GM18499 (cell line): ENCODE measurements around the gene NDUFAF3.
A peak's percentile ranks its signal among the peaks of the same experiment; 100 is the strongest.

ENCODE experiments used
- ATAC-seq: cut with Tn5 transposase; IDR thresholded peaks from one replicate; pipeline ENCODE4 v1.9.1; 2021; ENCODE audit warnings: moderate number of reproducible peaks; ENCODE audit not compliant: insufficient read depth, unreplicated experiment

NDUFAF3 gene

DNA sequence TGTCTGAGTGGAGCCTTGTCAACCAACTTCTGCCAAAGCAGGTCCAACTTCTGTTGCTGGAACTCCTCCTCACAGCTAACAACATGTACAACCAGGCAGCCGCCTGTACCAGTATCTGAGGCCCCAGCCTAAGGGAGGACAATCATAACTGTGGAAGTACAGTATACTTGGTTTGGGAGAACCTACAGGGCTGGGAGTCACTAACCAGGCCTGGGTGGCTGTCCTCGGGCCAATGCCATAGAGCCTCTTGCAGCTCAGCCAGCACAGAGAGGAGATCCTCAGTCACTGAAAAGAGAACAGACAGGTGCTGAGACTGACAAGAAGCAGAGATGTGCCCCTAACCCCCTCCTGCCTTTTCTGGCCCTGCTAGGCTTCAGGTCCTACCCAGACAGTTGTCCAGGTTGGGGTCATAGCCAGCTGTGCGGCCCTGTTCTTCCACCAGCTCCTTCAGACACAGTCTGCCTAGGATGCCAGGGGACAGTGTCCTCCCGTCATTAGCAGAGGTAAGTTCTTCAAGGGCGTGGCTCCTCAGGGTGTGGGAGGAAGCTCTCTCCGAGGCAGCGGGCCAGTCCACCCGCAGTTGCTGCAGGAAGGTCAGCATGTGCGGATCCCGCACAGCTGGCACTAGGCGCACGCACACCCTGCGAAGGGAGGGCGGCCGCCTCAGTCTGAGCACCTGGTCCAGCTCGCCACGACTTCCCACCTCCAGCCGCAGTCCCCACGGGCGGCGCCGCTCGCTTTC, 4.5 kb upstream of the NDUFAF3 start:
- no peak for ATAC-seq

DNA sequence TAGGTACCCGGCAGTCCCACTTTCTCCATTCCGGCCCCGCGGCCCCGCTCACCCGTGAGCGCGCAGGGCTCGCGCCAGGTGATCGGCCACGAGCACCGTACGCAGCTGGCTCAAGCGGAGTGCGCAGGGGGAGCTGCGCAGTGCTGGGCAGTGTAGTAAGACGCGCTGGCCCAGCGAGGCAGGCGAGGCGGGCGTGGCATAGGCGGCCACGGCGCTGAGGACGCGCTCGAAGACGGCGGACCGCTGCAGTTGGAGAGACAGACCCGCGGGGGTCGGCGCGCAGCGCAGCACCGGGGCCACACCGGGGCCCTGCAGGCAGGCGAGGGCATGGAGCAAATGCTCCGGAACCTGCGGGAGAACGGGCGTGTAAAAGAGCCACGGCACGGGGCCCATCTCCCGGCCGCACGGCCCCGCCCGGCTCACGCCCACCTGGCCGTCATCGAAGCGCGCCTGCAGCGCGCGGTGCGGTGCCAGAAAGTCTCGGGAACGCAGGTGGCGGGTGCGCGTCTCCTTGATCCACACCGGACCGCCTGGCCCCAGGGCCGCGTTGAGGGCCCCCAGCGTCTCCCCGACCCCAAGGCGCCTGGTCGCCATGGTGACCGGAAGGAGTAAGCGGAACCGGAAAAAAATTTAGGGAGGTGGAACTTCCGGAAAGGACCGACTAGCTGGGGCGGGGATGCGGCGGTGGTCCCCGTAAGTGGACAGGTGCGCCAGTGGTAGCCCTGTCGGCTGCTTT, 3.8 kb upstream of the NDUFAF3 start, which contains the start of gene DALRD3:
DALRD3 (minus strand) TSS at position 610 of the 736 bp plus-strand sequence; CDS start at position 594, 16 bp downstream.
- no peak for ATAC-seq

DNA sequence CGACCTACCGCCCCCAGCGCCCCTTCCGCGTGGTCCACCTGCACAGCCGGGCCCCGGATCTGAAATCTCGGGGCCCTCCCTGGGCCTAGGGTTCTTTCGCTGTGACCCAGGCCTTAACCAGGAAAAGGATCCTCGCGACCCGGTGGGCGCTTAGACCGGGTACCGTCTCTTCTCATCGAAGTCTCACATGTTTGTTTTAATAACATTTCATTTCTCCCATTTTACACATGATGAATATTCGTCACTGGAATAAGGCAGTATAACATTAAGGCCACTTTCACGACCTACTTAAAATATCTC, 3.3 kb upstream of the NDUFAF3 start:
- no peak for ATAC-seq

DNA sequence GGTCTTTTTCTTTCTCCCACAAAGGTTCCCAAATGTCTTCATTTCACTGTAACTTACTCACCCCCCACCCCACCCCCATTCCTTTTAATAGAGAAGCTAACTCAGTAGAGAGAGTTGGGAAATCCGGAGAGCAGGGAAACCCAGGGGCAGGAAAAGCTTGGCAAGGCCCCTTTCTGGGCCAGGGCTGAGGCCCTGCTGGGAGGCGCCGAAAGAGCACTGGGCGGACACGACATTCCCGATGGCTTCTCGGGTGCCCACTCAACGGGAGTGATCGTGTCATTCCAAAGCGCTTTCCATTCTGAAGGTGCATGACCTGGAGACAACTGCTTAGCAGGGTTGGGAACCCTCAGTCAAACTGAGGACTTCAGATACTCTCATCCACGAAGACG, 2.0 kb upstream of the NDUFAF3 start:
- ATAC-seq = no peak

DNA sequence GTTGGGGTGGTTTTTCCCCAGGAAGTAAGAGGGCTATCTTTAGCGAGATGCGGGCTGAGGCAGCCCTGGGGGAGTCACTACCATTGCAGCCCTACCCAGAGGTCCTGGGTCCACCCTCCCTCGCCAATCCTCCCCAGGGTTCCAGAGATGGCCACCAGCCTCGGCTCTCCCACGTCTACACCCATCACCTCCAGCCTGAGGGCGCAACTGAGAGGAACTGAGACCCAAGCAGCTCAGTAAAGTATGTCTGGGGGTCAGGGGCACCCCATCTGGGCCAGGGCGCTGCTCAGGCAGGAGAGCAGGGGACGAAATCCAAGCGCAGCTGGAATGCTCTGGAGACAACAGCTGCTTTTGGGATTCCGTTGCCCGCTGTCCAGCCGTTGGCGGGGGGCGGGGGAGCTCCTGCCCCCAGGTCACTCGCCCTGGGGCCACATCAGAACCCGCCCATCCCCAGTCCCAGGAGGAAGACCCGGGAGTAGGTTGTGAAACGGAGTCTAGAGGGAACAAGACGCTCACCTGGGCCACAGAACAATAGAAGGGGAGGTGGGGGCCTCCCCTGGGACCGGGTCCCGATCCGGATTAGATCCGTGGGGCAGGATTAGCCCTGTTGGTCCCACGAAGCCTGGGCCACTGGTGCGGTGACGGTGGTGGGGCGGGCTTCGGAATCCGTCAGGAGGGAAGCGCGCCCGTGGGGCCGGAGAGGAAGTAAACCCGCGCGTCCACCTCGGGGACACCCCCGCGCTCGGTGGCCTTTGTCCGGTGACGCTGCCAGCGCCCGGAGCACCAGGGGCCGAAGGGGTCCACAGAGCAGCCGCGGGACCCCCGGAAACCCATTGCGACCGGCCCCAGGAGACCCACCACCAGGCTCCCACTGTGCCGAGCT, 1.4 kb upstream of the NDUFAF3 start:
- ATAC-seq = no peak

DNA sequence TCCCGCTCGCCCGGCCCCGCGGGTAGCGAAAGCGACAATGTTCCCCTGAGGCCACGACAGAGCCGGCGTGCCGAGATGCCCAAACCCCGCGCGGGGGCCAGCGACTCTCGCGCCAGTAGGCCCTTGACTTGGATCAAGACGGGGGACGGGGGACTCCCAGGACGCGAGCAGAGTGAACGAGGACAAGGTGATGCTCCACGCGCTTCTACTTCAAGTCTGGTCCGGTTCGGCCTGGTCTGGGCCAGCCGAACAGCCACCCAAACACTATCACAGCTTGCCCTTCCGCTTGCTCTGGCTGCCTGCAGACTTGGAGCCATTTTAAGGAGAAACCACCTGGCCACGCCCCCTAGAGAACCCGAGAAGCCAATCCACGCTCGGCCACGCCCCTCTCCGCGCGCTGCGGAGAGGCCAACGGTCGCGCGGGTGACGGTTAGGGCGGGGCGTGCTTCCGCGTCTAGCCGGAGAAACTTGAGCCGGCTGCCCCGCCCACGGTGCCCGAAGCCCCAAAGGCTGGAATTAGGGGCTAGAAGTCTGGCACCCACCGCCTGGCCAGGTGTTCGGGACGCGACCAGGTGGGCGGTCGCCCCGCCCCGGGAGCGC, 608 bp upstream of the NDUFAF3 start:
- peak; percentile 22 for ATAC-seq

DNA sequence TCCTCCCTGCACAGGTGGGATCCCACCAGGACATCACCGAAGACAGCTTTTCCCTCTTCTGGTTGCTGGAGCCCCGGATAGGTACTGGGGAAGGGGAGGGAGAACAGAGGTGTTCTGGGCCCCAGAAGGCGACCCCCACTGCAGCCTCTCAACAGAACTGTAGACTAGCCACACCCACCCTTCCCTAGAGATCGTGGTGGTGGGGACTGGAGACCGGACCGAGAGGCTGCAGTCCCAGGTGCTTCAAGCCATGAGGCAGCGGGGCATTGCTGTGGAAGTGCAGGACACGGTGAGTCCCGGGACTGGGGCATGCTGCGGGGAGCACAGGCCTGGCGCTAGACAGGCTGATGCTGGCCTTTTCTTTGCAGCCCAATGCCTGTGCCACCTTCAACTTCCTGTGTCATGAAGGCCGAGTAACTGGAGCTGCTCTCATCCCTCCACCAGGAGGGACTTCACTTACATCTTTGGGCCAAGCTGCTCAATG, 809 bp downstream of the NDUFAF3 start:
- no peak for ATAC-seq

DNA sequence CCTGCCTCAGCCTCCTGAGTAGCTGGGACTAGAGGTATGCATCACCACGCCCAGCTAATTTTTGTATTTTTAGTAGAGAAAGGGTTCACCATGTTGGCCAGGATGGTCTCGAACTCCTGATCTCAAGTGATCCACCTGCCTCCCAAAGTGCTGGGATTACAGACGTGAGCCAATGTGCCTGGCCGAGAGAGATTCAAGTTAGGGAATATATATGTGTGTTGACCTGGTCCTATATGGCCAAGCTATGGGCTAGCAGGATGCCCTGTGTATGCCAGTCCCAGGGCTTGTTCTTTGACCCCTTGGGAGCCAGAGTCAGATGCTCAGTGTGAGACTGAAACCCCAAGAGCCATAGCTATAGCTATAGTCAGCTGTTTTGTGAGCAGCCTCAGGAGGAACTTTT, 1.9 kb downstream of the NDUFAF3 start:
- no peak for ATAC-seq

DNA sequence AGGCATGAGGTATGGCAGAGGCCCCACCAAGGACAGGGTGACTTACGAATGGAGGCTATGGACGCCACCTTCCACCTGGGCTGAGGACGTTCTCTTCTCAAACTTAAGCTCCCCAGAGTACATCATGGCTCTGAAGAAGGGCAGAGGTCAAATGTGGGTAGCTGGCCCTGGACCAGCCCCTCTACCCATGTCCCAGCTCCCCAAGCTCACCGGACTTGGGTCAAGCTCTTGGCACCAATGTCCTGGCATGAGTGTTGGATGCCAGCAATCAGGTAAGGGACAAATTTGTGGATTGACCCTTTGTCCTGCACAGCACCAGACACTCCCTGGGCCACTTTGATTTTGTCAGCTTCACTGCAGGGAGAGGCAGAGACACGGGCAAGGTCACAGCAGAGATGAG, 2.5 kb downstream of the NDUFAF3 start:
- no peak for ATAC-seq

DNA sequence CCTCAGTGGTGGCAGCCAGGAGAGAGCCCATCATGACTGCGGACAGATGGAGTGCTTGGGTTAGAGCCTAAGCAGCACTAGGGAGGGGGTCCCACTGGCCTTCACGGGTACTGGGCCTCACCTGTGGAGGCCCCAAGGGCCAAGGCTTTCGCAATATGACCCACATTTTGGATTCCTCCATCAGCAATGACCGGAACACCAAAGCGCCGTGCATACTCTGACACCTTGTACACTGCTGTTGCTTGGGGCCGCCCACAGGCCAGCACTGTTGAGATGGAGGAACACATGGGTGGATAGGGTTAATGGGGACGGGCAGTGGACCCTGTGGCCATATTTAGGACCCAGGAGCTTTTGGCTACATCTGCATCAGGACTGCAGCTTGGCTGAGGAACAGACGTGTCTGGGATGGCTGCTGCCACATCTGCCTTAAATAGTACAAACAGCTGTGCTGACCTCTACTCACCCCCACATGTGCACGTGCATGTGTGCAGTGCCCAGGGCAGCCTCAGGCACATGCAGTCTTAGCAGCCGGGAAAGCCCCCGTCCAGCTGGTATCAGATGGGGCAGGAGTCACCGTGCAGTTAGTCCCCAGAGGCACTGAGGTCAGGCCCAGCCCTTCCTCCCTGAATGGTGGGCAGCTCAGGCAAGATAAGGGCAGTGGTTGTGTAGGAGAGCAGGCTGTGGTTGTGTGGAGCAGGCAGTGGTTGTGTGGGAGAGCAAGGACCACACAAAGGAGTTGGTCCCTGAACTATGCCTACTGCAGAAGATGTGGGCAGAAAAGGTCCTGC, 3.3 kb downstream of the NDUFAF3 start:
- ATAC-seq = no peak

DNA sequence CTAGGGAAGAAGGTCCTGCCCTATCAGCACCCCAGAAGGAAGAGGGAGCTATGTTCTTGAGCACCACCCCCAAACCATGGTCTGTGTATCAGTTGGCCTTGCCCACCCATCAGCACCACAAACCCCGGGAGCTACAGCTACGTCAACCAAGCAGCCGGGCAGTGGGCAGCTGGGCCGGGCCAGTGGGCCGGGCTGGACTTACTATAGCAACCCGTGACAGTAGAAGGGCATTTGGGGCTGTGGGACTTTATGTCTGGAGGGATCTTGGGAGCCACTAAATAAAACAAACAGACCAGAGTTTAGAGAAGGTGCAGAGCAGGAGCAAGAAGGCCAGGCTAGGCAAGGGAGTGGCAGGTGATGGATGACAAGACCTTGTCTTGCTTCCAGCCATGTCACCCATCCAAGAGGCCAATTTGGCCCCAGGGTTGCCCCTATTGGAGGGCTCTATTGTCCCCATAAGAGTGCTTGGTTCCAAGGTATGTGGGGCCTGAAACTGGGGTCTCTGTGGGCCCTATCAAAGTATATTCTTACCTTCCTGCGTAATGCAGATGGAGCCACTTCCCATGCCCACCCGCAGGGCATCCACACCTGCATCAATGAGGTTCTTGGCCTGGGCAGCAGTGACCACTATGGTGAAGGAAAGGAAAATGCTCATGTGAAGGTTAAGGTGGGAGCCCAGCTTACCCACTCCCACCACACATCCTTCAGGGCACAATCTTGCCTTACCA, 4.0 kb downstream of the NDUFAF3 start:
- no peak for ATAC-seq

DNA sequence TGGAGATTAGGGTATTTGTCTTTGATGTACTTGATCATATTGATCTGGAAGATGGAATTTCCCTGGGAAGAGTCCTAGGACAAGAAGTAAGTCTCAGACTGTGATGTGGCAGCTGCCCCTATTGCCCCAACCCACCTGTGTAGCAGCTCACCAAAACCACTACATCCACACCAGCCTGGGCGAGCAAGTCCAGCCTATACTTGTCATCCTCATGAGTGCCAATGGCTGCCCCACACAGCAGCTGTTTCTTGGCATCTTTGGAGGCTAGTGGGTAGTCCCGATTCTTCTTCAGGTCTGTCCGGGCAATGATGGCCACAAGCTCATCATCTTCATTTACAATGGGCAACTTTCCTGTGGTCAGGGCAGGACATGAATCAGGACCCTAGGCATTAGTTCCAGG, 4.6 kb downstream of the NDUFAF3 start:
- ATAC-seq = no peak

DNA sequence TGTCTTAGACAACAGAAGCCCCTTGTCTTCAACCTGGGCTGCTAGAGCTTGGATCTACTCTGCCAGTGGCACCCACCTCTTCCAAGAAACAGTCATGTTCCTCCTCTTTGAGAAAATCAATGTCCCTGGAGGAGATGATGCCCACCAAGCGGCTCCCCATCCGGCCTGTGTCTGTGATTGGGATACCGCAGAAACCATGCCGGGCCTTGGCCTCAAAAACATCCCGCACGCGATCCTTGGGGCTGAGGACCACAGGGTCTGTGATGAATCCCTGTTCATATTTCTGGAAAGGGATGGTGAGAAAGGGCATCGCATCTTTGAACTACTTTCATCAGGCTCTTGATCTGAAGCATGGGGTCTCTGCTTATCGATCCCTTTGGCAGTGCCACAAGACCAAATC, 5.7 kb downstream of the NDUFAF3 start:
- ATAC-seq = no peak

DNA sequence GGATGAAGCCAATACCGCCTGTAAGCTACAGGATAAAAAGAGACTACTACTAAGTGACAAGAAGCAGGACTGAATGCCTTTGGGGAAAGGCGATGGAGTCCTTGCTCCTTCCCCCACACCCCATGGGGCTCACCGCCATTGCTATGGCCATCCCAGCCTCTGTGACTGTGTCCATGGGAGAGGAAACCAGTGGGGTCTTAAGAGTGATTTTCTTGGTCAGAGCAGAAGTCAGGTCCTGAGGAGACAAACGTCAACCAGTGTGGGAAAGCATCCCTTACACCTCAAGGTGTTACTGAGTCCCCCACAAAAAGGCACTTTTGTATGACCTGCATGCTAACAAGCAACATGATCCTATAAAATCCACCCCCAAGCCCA, 6.4 kb downstream of the NDUFAF3 start:
- no peak for ATAC-seq

DNA sequence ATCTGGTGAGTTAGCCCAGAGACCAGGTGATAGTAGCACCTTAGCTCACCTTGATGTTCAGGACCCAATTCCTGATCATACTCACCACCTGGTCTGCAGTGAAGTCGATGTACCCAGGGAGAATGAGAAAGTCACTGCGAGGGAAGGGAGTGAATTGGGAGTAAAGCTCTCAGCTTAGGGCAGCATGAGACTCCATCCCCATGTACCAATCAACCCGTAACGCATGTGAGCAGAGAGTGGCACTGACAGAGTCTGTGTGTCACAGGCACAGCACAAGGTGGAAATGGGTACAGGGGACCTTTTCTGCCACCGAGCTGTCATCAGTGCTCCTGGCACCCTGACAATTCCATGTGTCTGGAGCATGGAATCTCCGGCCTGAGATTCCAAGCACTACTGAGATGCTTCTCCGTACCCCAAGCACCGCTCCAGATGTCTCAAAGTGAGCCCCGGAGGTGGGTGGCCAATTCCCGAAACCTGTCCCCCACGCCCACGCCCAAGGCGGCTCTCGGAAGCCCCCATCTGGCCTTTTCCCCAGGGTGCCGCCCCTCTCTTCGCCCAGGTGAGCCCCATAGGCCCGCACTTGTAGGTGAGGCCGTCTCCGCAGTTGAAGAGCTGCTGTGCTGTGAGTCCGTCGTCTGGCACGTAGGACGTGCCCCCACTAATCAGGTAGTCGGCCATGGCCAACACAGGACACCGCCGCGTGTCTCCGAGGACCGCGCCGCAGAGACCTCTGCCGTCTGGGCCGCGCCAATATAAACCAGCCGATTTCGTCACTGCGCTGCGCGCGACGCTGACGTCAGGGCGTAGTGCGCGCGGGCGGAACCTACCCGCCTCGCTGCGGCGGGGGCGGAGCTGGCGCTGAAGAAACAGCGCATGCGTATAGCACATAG, 7.0 kb downstream of the NDUFAF3 start, which contains the start of gene IMPDH2:
IMPDH2 (minus strand) TSS at position 726 of the 890 bp plus-strand sequence; CDS start at position 678, 48 bp downstream.
- peak; percentile 68 for ATAC-seq

DNA sequence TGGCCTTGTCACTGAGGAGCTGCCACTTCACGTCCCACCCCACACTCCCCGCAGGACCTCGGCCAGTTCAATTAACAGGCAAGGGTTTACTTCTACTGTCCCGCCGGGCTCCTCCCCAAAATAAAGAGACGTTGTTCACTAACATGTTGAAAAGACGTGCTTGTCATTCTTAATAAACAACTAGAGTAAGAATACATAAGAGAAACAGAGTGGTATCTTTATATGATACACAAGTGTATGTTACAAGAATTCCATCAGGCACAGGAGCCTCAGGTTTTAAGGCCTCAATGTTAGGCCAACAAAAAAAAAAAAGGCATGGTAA, 7.6 kb downstream of the NDUFAF3 start:
- ATAC-seq = no peak

DNA sequence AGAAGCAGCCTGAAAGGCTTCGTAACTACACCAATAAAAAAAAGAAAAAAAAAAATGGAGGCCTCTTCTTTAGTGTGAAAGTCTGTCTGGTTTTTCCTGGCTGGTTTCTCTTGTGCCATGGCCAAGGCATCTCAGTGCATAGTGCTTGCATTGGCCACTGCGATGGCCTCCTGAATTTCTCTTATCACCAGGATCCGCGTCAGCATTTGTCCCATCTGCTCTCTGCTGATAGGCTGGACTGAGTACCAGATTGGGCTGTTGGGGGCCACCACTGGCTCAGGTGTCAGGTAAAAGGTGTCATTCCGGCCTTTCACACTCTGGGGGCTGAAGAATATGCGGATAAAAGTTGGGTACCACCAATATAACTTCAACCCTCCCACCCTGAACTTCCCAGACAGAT, 8.4 kb downstream of the NDUFAF3 start:
- no peak for ATAC-seq

DNA sequence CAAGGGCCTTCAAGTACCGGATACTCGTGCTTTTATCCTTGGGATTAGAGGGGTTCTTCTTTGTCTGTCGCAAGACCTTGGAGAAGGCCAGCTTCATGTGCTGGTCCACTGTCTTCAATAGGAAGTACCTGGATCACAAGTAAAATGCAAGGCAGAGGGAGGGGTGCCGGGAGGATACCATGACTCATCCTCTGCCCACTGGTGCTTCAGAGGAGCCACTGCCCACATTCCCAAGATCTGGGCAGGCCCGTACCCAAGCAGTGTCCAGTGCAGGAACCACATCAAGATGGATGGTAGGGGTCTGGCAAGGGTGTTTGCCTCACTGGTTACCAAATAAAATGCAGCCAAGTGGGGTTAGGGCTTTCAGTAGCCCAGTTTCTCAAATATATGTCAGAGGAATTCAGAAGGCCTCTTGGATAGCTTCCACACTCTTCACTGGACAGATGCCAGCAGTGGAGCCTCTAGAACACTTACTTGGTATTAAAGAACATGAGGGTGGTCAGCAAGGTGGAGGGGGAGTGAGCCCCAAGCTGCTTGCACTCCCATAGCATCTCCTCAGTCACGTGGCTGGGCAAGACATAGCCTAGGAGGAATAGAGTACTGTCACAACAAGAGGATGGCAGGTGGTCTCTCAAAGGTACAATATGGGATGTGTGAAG, 10.9 kb downstream of the NDUFAF3 start:
- ATAC-seq = no peak
